Endothelial cell of umbilical vein (primary cell): Measurements from ENCODE around the gene SLC25A19. TPM values are rescaled to one million over a fixed set of nuclear protein-coding genes. Genes with fewer than 3 reads are reported as not detected.

ENCODE experiments used
- BruUV-seq: library from RNA; stranded (reverse); fragments of 400-500 nt; replicated peaks from 2 replicates; lab custom pipeline; 2021; lab: Mats Ljungman, UMichigan
- CTCF ChIA-PET: fragments of 300-600, 350-600 bp; sonication (Branson Sonifier 250); formaldehyde crosslinking; loops from one replicate; lab custom pipeline; 2021; ENCODE audit warnings: antibody characterized with exemption, inconsistent platforms; lab: Charles Lee
- POLR2A ChIA-PET: fragments of 300-600, 350-600 bp; sonication (Branson Sonifier 250); formaldehyde crosslinking; loops from one replicate; lab custom pipeline; 2021; ENCODE audit warnings: antibody characterized with exemption, inconsistent platforms; lab: Charles Lee
- DNase-seq: peaks from one replicate; pipeline ENCODE4 v3.0.0-alpha.2; 2011; ENCODE audit warnings: low read depth, low spot score
- FAIRE-seq: peaks from 2 replicates; lab custom pipeline; 2011; peaks lifted over from hg19 to GRCh38; lab: Jason Lieb, UNC
- H2AFZ ChIP-seq: 2 replicates; pipeline ENCODE4 v1.6.0; 2012; ENCODE audit warnings: low read depth, low read length, control low read depth, inconsistent platforms
- H3K27ac ChIP-seq: 2 replicates; pipeline ENCODE4 v1.5.1; 2011; ENCODE audit warnings: low read depth, mild to moderate bottlenecking, control low read depth, low read length, moderate library complexity; ENCODE audit not compliant: insufficient read depth
- H3K27me3 ChIP-seq, 2 experiments: 2 replicates each; pipeline versions ENCODE4 v1.6.0 to v1.6.1; 2011; ENCODE audit warnings: low read length in 2 of 2, mixed read lengths in 1 of 2; ENCODE audit not compliant: control insufficient read depth in 2 of 2, insufficient read depth in 2 of 2
- H3K36me3 ChIP-seq, 2 experiments: 2 replicates in 1 of 2; 3 replicates in 1 of 2; pipeline ENCODE4 v1.5.1; 2011; ENCODE audit warnings: low read length in 2 of 2, mild to moderate bottlenecking in 1 of 2, moderate library complexity in 1 of 2; ENCODE audit not compliant: control insufficient read depth in 2 of 2, insufficient read depth in 2 of 2; ENCODE audit errors: extremely low read depth in 1 of 2
- H3K4me1 ChIP-seq: 3 replicates; pipeline ENCODE4 v1.5.1; 2011; ENCODE audit warnings: mild to moderate bottlenecking, low read length; ENCODE audit not compliant: control insufficient read depth, insufficient read depth; ENCODE audit errors: extremely low read depth
- H3K4me2 ChIP-seq: 2 replicates; pipeline ENCODE4 v1.6.1; 2011; ENCODE audit warnings: low read length, control low read depth, mixed read lengths; ENCODE audit not compliant: insufficient read depth
- H3K4me3 ChIP-seq, 3 experiments: fragments of 200-600 bp in 1 of 3; sonication (generic), shearing (Covaris generic) in 1 of 3; replicated peaks in 1 of 3; 2 replicates each; pipeline ENCODE4 v1.5.1; 2011 to 2016; ENCODE audit warnings: control low read depth in 3 of 3, low read length in 3 of 3, mild to moderate bottlenecking in 2 of 3, inconsistent platforms in 1 of 3, low read depth in 1 of 3, moderate library complexity in 1 of 3; ENCODE audit not compliant: insufficient read depth in 1 of 3
- H3K79me2 ChIP-seq: 2 replicates; pipeline ENCODE4 v1.6.0; 2012; ENCODE audit warnings: low read length, inconsistent platforms; ENCODE audit not compliant: control insufficient read depth, insufficient read depth
- H3K9ac ChIP-seq: replicated peaks from 2 replicates; pipeline ENCODE3; 2011; ENCODE audit warnings: low read length, control low read depth; ENCODE audit not compliant: insufficient read depth; ENCODE audit errors: extremely low read depth
- H3K9me1 ChIP-seq: replicated peaks from 3 replicates; pipeline ENCODE4 v1.6.0; 2011; ENCODE audit warnings: mild to moderate bottlenecking, low read length; ENCODE audit not compliant: control insufficient read depth, insufficient read depth; ENCODE audit errors: extremely low read depth
- H3K9me3 ChIP-seq: replicated peaks from 2 replicates; pipeline ENCODE4 v1.5.1; 2012; ENCODE audit warnings: low read length, inconsistent platforms; ENCODE audit not compliant: control insufficient read depth, insufficient read depth
- H4K20me1 ChIP-seq: replicated peaks from 2 replicates; pipeline ENCODE3; 2011; ENCODE audit warnings: mild to moderate bottlenecking, low read length; ENCODE audit not compliant: control insufficient read depth, insufficient read depth; ENCODE audit errors: extremely low read depth
- CTCF ChIP-seq, 2 donors: IDR thresholded peaks; 1 replicate in 1 of 2; 2 replicates in 1 of 2; pipeline ENCODE4 v1.5.1; 2011; ENCODE audit warnings: low read length in 2 of 2, mild to moderate bottlenecking in 2 of 2, moderate library complexity in 2 of 2, control low read depth in 1 of 2, inconsistent platforms in 1 of 2, low read depth in 1 of 2; ENCODE audit not compliant: insufficient read depth in 1 of 2; ENCODE audit errors: extremely low read depth in 1 of 2
- EZH2 ChIP-seq: IDR thresholded peaks from 2 replicates; pipeline ENCODE4 v1.6.1; 2012; ENCODE audit warnings: borderline replicate concordance, low read depth, mild to moderate bottlenecking, moderate library complexity, low read length, inconsistent platforms; ENCODE audit not compliant: severe bottlenecking
- FOS ChIP-seq: IDR thresholded peaks from 2 replicates; pipeline ENCODE4 v1.6.1; 2011; ENCODE audit warnings: mild to moderate bottlenecking, low read length, moderate library complexity, borderline replicate concordance; ENCODE audit not compliant: insufficient read depth
- GATA2 ChIP-seq: IDR thresholded peaks from 2 replicates; pipeline ENCODE4 v1.7.0; 2011; ENCODE audit warnings: low read depth, mild to moderate bottlenecking, moderate library complexity, mixed read lengths, low read length; ENCODE audit not compliant: insufficient read length, insufficient read depth
- JUN ChIP-seq: IDR thresholded peaks from 2 replicates; pipeline ENCODE4 v1.6.1; 2011; ENCODE audit warnings: borderline replicate concordance, low read depth; ENCODE audit not compliant: insufficient read length, insufficient read depth
- MAX ChIP-seq: IDR thresholded peaks from 2 replicates; pipeline ENCODE4 v1.6.1; 2011; ENCODE audit not compliant: insufficient read depth, insufficient read length
- MYC ChIP-seq: IDR thresholded peaks from one replicate; pipeline ENCODE4 v1.6.1; 2011; ENCODE audit warnings: mild to moderate bottlenecking, low read depth, low read length
- POLR2A ChIP-seq: IDR thresholded peaks from 2 replicates; pipeline ENCODE4 v1.6.1; 2012; ENCODE audit warnings: low read depth, mild to moderate bottlenecking, control low read depth, low read length
- POLR2AphosphoS5 ChIP-seq: IDR thresholded peaks from 2 replicates; pipeline ENCODE4 v1.6.1; 2012; ENCODE audit warnings: low read depth, mild to moderate bottlenecking, control low read depth, low read length, moderate library complexity; ENCODE audit not compliant: insufficient read depth
- dilution Hi-C: fragments of 300-500 bp; cut with MboI; formaldehyde crosslinking; loops from one replicate; pipeline ENCODE4 v1.15.0; 2019; ENCODE audit warnings: low sequenced_read_pairs; ENCODE audit not compliant: extremely low pct_ligation_motif_present
- intact Hi-C: fragments of 100-400 bp; cut with micrococcal nuclease; formaldehyde crosslinking; loops from one replicate; pipeline ENCODE4 v1.10.0; 2022
- polyA plus RNA-seq, 4 experiments: library from polyadenylated mRNA; depleted of rRNA in 3 of 4; stranded (reverse) in 3 of 4; unstranded in 1 of 4; fragments of >200 nt; gene quantifications; 2 replicates each; pipeline versions ENCODE4 v1.2.1 to v1.2.3, GENCODE V29; 2011 to 2012; ENCODE audit warnings: missing spikeins in 1 of 4
- total RNA-seq: library from RNA; stranded (reverse); gene quantifications from 2 replicates; pipeline ENCODE4 v1.2.3, GENCODE V29; 2021

Gene SLC25A19
- total and polyA plus RNA-seq, 2 donors (not counting 3 experiments of a cell fraction or from before 2014, with no cell fraction given): 20.6 to 20.9 TPM

GRCh38 chr17:75269844-75270217, 19.4 kb downstream of the SLC25A19 start:
- no peak overlapping the region for H3K27ac ChIP-seq

More at GRCh38 chr17:75269844-75270217, 19.4 kb downstream of the SLC25A19 start:
- ChIA-PET POLR2A (interaction anchor here (1.7 to 2.3 kb wide), 3 partner anchors 9 to 124 kb away, joined by 3 to 23 read pairs (median 17); partner anchors contain the start of genes GGA3, MRPS7 and SLC25A19), CTCF (interaction anchor here (1.3 to 4.1 kb wide), 13 partner anchors 8 to 586 kb away, joined by 4 to 91 read pairs (median 14); partner anchors contain the start of genes GGA3, MRPS7, SLC25A19 and WBP2)
- Histone ChIP-seq H4K20me1 (no peaks in the 10 kb centered on the region), H3K79me2 (no peaks in the 10 kb centered on the region), H3K9me3 (no peaks in the 10 kb centered on the region), H3K36me3 (peaks cover 3 to 4% of the 10 kb centered on the region in 2 experiments), H3K4me3 (peak overlapping the region in 2 of 3 experiments; percentile 53 to 89), H3K4me2 (peak overlapping the region; percentile 77), H3K27me3 (no peaks in the 10 kb centered on the region), H2AFZ (peak overlapping the region; percentile 65), H3K9ac (no peak overlapping the region), H3K9me1 (no peaks in the 10 kb centered on the region), H3K4me1 (peaks cover 44% of the 10 kb centered on the region)
- no TSS peak for BruUV-seq
- no peak for FAIRE-seq
- TF ChIP-seq FOS: no peak
- no peak for TF ChIP-seq POLR2A
- TF ChIP-seq EZH2: no peak
- no peak for TF ChIP-seq CTCF (IDR thresholded peaks at IDR 0.05; ENCODE audit: extremely low read depth in 1 of 2, insufficient read depth in 1 of 2, low read depth in 1 of 2, low read length in 2 of 2)
- TF ChIP-seq POLR2AphosphoS5: no peak
- no peak for TF ChIP-seq JUN
- no peak for TF ChIP-seq MYC
- TF ChIP-seq MAX: no peak
- TF ChIP-seq GATA2: no peak
- intact Hi-C loops: loop anchor here (2.0 kb wide), 2 partner anchors 19 to 135 kb away; partner anchors contain the start of genes GRB2 and SLC25A19
- DNase-seq: no peak
- dilution Hi-C loops: no loop called here
